Omental fat pad (tissue), 4 donors: Measurements from ENCODE around the gene YIF1A. TPM values are rescaled to one million over a fixed set of nuclear protein-coding genes. Genes with fewer than 3 reads are reported as not detected.

Experiments
- ATAC-seq: fragments of 150-250 bp; one replicate; pipeline ENCODE4 v1.9.1; 2016; ENCODE audit warnings: mild to moderate bottlenecking, moderate library complexity; ENCODE audit not compliant: low FRiP score
- DNase-seq: peaks from one replicate; pipeline ENCODE4 v3.0.0-alpha.2; 2019; ENCODE audit warnings: low spot score
- CTCF ChIP-seq, 3 donors: fragments of 450-650 bp; IDR thresholded peaks; one replicate each; pipeline ENCODE4 v1.5.1; 2016 to 2017; ENCODE audit warnings: antibody characterized with exemption in 3 of 3, mild to moderate bottlenecking in 3 of 3, moderate library complexity in 2 of 3
- total RNA-seq, 4 donors: library from RNA; depleted of rRNA; stranded (reverse); fragments of >200 nt; gene quantifications; one replicate each; pipeline ENCODE4 v1.1.0, GENCODE V29; 2016

YIF1A gene
- total RNA-seq, 4 donors from 2014 or later: 57.1 to 116 (median 63.4) TPM

GRCh38 chr11:66264383-66264782 lies 24.6 kb downstream of the YIF1A start:
- TF ChIP-seq CTCF (IDR thresholded peaks at IDR 0.05): no peak
- no peak for ATAC-seq
- DNase-seq: no peak

- no peak for ATAC-seq
- no peak for DNase-seq
- no peak for TF ChIP-seq CTCF (IDR thresholded peaks at IDR 0.05)
Observed at GRCh38 chr11:66263785-66264184, 25.2 kb downstream of the YIF1A start.

- DNase-seq (no peak), ATAC-seq (no peak)
- TF ChIP-seq CTCF (IDR thresholded peaks at IDR 0.05): no peak
Observed at GRCh38 chr11:66263231-66263630, 25.7 kb downstream of the YIF1A start.

DNA sequence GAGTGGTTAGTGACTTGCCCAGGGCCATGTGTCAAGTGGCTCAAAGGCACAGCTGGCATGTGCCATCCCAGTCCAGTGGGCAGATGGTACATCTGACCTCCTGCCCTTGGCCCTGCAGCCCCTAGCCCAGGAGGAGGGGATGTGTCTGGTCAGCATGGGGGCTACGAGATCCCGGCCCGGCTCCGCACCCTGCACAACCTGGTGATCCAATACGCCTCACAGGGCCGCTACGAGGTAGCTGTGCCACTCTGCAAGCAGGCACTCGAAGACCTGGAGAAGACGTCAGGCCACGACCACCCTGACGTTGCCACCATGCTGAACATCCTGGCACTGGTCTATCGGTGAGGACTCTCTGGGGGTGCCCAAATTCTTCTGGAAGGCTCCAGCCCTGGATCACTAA lies 26.2 kb downstream of the YIF1A start:
- no peak for TF ChIP-seq CTCF (IDR thresholded peaks at IDR 0.05)
- DNase-seq: no peak
- no peak for ATAC-seq

- no peak for ATAC-seq
- no peak for TF ChIP-seq CTCF (IDR thresholded peaks at IDR 0.05)
- DNase-seq: no peak
Observed at GRCh38 chr11:66262191-66262590, 26.8 kb downstream of the YIF1A start.

- TF ChIP-seq CTCF (IDR thresholded peaks at IDR 0.05): no peak
- no peak for ATAC-seq
- DNase-seq: no peak
Observed at GRCh38 chr11:66261578-66261977, 27.4 kb downstream of the YIF1A start.

DNA sequence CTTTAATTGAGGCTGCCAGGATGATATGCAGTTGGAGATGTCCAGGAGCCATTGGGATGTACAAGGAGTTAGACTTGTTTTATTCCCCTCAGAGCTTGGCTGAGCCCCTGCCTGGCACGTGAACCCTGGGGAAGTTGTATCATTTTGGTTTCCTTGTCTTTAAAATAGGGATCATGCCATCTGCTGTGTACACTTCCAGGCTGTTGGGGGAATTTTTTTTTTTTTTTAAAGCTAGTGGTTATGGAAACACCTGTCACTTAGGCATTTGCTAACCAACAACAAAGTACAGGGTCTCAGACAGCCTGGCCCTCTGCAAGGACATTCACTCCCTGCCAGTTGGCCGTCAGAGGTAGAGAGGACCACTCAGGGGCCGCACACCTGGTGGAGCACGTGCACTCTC lies 29.0 kb downstream of the YIF1A start:
- no peak for TF ChIP-seq CTCF (IDR thresholded peaks at IDR 0.05)
- ATAC-seq: no peak
- DNase-seq: no peak
